ENCODE data around the gene MAPK14. TPM values are rescaled to one million over a fixed set of nuclear protein-coding genes. Genes with fewer than 3 reads are reported as not detected.

MAPK14 gene
- total and polyA plus RNA-seq, 10 of the 15 experiments (the other 5 are each of a cell fraction or from before 2014, with no cell fraction given) = 12.5 to 59.5 (median 43.0) TPM

GRCh38 chr6:36094753-36095496 lies 67.3 kb downstream of the MAPK14 start (continued):
- TF ChIP-seq CEBPZ (IDR thresholded peaks at IDR 0.05; ENCODE audit: low read depth, low read length) (no peak), PKNOX1 (IDR thresholded peaks at IDR 0.05) (no peak), BRCA1 (IDR thresholded peaks at IDR 0.05; ENCODE audit: low read depth, low read length) (no peak), MTA2 (IDR thresholded peaks at IDR 0.05; ENCODE audit: low read depth) (no peak), SKIL (IDR thresholded peaks at IDR 0.05; ENCODE audit: low read depth, poor library complexity, severe bottlenecking) (peak; percentile 19), NR2F1 (conservative IDR thresholded peaks at IDR 0.05) (no peak), NRF1 (conservative IDR thresholded peaks at IDR 0.05; ENCODE audit: low read depth, low read length) (no peak), RAD21 (IDR thresholded peaks at IDR 0.05; ENCODE audit: insufficient read depth, low read depth, low read length) (peak; percentile 95), GABPA (IDR thresholded peaks at IDR 0.05; ENCODE audit: low read depth) (no peak), RELA (IDR thresholded peaks at IDR 0.05; ENCODE audit: borderline replicate concordance, partially characterized antibody) (no peak), SIN3A (IDR thresholded peaks at IDR 0.05; ENCODE audit: low read depth, low read length) (no peak), BCL11A (IDR thresholded peaks at IDR 0.05; ENCODE audit: low read depth, low read length) (no peak), SRF (IDR thresholded peaks at IDR 0.05; ENCODE audit: low read depth in 2 of 2, low read length in 2 of 2) (no peak)
- TF ChIP-seq, protein P1, sequence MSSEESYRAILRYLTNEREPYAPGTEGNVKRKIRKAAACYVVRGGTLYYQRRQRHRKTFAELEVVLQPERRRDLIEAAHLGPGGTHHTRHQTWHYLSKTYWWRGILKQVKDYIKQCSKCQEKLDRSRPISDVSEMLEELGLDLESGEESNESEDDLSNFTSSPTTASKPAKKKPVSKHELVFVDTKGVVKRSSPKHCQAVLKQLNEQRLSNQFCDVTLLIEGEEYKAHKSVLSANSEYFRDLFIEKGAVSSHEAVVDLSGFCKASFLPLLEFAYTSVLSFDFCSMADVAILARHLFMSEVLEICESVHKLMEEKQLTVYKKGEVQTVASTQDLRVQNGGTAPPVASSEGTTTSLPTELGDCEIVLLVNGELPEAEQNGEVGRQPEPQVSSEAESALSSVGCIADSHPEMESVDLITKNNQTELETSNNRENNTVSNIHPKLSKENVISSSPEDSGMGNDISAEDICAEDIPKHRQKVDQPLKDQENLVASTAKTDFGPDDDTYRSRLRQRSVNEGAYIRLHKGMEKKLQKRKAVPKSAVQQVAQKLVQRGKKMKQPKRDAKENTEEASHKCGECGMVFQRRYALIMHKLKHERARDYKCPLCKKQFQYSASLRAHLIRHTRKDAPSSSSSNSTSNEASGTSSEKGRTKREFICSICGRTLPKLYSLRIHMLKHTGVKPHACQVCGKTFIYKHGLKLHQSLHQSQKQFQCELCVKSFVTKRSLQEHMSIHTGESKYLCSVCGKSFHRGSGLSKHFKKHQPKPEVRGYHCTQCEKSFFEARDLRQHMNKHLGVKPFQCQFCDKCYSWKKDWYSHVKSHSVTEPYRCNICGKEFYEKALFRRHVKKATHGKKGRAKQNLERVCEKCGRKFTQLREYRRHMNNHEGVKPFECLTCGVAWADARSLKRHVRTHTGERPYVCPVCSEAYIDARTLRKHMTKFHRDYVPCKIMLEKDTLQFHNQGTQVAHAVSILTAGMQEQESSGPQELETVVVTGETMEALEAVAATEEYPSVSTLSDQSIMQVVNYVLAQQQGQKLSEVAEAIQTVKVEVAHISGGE (CRISPR knock-in tag; IDR thresholded peaks at IDR 0.05) = no peak
- TF ChIP-seq, protein P2, sequence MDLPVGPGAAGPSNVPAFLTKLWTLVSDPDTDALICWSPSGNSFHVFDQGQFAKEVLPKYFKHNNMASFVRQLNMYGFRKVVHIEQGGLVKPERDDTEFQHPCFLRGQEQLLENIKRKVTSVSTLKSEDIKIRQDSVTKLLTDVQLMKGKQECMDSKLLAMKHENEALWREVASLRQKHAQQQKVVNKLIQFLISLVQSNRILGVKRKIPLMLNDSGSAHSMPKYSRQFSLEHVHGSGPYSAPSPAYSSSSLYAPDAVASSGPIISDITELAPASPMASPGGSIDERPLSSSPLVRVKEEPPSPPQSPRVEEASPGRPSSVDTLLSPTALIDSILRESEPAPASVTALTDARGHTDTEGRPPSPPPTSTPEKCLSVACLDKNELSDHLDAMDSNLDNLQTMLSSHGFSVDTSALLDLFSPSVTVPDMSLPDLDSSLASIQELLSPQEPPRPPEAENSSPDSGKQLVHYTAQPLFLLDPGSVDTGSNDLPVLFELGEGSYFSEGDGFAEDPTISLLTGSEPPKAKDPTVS (IDR thresholded peaks at IDR 0.05; ENCODE audit: low read depth, low read length) = no peak
